ENCODE data around the gene ZIC2.
"Not testable (repeated sequence)": the region's sequence is repeated elsewhere in the genome, so short reads cannot be mapped to it uniquely, and the experiment has no call there.

Gene ZIC2

DNA sequence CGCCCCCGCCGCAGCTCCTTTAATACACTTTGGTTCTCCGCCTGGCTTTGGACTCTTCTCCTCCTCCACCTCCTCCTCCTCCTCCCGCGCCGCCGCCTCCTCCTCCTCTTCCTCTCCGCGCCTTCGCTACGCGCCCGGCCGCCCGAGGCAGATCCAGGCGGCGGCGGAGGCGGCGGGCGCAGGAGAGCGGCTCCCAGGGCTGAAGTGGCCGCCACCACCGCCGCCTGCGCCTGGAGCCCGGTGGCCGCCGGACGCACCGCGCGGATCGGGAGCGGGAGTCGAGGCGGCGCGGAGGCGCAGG, at the start of gene ZIC2:
TSS of gene ZIC2 (plus strand) at position 50 of the 301 bp plus-strand sequence. CDS start 281 bp downstream, outside the sequence.
- DNase-seq (ENCODE audit: low spot score) = no peak

DNA sequence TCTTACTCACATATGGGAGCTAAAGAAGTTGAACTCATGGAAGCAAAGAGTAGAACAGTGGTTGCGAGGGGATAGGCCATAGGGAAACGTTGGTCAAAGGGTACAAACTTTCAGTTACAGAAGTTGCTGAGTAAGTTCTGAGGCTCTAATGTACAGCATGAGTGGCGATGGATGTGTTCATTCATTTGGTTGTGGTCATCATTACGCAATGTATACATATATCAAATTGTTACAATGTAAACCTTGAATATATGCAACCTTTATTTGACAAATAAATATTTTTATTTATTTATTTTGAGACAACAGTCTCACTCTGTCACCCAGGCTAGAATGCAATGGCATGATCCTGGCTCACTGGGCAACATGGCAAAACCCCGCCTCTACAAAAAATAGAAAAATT, 48.7 kb upstream of the ZIC2 start:
- DNase-seq (ENCODE audit: low spot score) = no peak

DNA sequence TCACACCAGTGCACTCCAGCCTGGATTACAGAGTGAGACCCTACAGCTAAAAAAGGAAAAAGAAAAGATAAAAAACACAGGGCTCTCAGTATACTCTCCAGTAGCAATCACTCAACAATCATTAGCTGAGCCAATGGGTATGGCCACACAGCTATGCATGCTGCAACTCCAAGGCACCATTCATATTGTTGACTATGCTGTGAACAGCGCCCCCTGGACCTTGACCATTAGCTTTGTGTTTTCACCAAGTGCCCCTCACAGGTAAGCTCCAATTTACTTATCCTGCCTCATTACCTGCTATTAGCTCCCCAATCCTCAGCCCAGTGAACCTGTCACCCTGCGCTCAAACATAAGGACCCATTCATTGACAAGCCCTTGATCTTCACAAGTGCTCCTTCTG, 45.8 kb upstream of the ZIC2 start:
- DNase-seq (ENCODE audit: low spot score) = no peak

DNA sequence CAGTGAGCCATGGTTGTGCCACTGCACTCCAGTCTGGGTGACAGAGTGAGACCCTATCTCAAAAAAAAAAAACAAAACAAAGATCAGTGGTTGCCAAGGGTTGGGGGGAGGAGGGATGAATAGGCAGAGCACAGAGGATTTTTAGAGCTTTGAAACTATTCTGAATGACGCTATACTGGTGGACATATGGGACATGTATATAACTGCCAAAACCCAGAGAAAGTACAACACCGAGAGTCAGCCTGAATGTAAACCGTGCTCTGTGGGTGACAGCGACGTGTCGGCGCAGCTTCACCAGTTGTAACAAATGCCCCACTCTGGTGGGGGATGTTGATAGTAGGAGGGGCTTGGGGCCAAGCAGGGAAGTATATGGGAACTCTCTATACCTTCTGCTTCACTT, 42.9 kb upstream of the ZIC2 start:
- DNase-seq (ENCODE audit: low spot score) = no peak

DNA sequence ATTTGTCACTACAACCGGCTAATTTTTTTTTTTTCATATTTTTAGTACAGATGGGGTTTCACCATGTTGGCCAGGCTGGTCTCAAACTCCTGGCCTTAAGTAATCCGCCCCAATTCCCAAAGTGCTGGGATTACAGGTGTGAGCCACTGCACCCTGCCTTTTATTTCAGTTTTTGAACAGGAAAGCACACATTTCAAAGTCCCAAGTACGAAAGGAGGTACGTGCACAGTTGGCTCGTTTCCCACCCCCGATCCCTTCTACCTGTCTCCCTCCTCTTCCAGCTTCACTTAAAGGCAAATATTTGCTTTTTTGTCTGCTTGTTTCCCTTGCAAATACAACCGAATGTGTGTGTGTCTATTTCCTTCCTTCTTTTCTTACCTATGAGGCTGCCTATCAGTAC, 40.5 kb upstream of the ZIC2 start:
- DNase-seq (ENCODE audit: low spot score) = no peak

DNA sequence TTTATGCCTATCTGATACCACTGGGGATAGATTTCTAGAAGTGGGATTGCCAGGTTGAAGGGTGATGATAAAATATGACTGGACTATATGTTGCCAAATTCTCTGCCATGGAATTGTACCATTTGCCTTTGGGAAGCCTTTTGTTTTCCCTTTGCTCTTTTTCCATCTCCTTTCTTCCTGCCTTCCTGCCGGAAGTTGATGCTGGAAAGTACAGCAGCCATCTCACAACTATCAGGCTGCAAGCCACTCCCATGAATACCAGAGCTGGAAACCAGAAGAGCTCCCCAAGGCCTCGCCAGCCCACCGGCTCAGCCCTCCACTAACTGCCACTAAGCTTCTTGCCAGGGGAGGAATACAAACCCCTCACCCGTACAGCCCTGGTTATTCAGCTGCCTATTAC, 39.7 kb upstream of the ZIC2 start:
- DNase-seq (ENCODE audit: low spot score) = no peak

DNA sequence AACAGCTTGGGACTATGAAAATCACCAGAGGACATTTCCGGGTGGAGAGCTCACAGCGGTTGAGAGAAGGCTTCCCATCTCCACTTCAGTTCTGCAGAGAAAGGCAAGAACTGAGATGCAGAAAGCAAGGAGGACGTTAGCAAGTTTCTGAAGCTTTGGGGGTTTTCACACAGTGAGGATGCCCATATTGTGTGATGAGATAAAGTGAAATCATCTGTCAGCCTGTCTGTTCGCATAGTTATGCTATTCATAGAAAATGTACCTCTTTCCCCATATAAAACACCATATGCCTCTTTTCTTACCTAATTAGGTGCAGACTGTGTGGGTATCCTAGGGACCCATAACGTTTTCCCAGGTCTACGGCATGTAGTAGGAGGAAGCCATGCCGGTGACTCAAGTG, 37.5 kb upstream of the ZIC2 start:
- no peak for DNase-seq (ENCODE audit: low spot score)

DNA sequence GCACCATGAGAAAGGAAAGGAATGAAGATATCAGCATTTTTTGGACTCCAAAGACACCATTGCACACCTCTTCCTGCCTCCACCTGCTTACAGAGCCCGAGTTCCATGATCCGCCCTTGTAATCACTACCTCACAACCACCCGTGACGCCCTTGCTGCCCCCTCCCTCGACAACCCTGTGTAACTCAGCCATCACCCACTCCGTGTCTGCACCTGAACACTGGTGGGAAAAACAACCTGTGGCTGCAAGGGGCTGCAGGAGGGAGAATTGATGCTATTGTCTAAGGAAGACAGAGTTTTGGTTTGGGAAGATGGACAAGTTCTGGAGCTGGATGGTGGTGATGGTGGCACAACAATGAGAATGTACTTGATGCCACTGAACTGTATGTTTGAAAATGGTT, 37.0 kb upstream of the ZIC2 start:
- no peak for DNase-seq (ENCODE audit: low spot score)

DNA sequence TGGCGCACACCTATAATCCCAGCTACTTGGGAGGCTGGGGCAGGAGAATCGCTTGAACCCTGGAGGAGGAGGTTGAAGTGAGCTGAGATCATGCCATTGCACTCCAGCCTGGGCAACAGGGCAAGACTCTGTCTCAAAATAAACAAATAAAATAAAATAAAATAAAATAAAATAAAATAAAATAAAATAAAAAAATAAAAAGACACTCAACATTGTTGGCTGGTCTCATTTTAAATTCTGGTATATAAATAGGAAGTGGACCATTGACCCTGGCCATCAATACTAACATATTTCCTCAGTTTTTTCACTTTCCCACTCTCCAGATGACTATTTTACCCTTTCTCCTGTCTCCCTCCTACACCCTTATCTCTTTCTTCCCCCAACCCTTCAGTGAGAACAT, 36.1 kb upstream of the ZIC2 start:
- DNase-seq (ENCODE audit: low spot score) = not testable (repeated sequence)

DNA sequence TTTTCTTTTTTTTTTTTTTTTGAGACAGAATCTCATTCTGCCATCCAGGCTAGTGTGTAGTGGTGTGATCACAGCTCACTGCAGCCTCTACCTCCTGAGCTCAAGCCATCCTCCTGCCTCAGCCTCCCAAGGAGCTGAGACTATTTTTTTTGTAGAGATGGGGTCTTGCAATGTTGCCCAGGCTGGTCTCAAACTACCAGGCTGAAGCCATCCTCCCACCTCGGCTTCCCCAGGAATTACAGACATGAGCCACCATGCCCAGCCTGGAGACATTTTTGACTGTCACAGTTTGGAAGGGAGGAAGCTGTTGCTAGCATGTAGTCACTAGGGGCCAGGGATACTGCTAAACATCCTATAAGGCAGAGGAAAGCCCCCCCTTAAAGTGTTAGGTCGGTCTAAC, 33.9 kb upstream of the ZIC2 start:
- no peak for DNase-seq (ENCODE audit: low spot score)

DNA sequence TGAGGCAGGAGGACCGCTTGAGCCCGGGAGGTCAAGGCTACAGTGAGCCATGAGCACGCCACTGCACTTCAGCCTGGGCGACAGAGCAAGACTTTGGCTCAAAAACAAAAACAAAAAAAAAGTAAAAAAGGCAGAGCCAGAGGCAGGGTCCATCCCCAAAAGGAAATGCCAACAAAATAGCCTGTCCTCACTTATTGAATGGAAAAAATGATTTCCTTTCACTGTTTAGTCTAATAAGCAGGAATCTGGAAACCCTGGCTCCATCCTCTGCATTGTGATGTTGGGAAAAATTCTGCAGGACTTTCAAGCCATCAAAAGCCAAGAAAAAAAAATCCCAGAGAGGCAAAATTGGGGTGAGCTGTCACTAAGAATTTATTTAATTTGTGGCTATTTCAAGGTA, 33.2 kb upstream of the ZIC2 start:
- DNase-seq (ENCODE audit: low spot score) = no peak

DNA sequence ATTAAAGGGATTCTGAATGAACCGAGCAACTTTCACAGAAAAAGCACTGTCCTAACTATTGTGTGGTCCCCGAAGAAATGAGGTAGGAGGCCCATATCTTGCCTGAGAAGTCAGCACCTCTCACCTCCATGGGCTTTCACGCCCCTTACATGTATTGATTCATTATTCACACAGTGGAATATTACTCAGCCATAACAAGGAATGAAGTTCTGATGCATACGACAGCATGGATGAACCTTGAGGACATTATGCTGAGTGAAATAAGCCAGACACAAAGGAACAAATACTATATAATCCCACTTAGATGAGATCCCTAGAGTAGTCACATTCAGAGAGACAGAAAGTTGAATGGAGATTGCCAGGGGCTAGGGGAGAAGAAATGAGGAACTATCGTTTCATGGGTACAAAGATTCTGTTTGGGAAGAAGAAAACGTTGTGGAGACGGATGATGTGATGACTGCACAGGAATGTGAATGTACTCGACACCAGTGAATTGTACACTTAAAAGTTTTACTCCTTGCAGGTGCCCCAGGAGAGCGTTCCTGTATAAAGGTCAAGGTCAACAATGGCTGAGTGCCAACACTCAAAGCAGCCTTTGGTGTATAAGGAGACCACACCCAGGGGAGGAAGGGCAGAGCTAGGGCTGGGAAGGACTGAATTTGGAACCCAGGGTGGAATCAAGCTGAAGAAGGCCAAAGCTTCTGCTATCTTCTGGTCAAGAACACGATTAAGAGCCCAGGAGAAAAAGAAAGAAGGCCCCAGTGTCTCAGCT, 32.5 kb upstream of the ZIC2 start:
- no peak for DNase-seq (ENCODE audit: low spot score)

DNA sequence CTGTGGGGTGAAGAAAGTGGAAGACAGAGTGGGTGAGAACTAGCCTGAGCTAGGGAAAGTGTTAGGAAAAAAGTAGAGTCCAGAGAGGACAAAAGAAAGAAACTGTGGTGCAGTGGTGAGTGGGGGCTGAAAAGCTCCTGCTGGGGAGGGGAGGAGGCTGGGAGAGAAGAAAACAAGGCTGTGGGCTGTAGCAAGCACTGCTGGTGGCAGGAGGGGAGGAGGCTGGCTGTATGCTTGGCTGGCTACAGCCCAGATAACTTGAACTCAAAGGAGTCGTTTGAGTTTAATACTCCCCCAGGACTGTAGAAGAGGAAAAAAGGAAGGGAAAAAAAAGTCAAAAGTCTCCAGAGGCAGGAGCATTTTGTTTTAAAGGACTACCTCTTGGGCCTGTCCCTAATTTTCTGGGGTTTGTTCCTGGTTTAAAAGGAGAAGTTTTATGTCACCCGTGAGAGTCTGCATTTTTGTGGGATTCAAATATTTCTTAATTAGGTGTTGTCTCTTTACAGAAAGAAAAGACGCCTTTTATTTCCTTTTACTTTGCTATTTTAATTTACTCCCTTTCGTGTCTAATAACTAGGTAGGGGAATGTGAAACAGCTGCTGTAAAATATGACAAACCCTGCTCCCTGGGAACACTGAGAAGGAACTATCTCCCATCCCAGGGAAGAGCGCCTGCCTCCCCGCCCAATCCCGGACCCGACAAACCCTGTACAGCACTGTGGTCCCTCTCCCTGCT, 31.7 kb upstream of the ZIC2 start:
- DNase-seq (ENCODE audit: low spot score) = no peak

DNA sequence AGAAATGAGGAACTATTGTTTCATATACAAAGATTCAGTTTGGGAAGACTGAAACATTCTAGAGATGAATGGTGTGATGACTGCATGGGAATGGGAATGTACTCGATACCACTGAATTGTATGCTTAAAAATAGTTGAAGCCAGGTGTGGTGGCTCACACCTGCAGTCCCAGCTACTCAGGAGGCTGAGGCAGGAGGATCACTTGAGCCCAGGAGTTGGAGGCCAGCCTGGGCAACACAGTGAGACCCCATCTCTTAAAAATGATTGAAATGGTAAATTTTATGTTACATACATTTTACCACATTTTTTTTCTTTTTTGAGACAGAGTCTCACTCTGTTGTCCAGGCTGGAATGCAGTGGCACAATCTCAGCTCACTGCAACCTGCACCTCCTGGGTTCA, 29.9 kb upstream of the ZIC2 start:
- DNase-seq (ENCODE audit: low spot score) = not testable (repeated sequence)

DNA sequence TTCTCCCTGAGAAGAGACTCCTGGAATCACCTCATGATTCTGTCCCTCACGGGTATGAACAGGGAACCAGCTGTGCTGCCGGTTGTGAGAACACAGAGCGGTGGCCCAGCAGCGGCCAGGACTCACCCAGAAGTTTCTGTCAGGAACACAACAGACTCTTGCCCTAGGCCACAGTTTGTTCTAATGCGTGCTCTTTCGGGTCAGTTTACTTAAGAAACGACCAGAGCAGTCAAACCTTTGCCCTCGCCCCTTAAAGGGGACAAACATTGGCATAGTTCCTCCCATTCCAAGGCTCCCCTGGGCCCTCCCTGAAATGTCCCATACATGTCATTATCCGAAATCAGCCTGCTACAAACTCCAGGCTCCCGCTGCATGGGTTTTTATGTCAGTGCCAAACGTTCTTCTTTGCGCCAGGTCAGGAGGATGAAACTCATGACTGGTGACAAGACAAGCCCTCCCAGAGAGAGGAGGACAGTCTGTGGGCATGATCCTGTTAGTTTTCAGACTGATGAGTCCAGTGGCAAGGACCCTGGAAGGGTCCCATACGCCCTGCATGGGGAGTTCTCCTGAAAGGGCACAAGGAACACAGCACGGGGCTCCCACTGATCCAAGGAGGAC, 28.3 kb upstream of the ZIC2 start:
- DNase-seq (ENCODE audit: low spot score) = no peak

DNA sequence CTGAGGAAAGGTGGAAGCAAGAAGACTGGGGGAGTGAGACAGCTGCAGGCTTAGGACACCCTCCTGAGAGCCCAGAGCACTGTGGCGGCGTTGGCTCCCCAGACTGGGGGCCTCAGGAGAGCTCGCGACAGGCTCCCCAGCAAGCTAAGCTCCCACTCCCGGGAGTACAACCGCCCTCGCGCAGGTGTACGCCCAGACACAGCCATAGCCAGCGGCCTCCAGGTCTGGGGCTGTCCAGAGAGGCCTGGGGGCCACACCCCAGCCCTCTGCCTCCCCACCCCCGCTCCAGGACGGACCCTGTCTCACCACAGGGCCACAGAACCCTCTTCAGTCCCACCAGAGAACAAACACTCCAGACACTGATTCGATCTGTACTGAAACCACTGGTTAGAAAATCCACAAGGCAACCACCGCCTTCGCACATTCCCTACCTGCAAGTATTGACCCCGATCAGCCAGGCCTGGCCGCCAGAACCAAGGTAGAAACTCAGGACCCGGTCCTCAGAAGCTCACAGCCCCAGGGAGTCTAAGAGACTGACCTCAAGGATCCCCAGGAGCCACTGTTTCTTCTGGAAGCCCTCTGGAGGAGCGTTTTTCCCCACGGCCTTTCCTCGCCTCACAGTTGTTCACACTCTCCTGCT, 26.4 kb upstream of the ZIC2 start:
- no peak for DNase-seq (ENCODE audit: low spot score)

DNA sequence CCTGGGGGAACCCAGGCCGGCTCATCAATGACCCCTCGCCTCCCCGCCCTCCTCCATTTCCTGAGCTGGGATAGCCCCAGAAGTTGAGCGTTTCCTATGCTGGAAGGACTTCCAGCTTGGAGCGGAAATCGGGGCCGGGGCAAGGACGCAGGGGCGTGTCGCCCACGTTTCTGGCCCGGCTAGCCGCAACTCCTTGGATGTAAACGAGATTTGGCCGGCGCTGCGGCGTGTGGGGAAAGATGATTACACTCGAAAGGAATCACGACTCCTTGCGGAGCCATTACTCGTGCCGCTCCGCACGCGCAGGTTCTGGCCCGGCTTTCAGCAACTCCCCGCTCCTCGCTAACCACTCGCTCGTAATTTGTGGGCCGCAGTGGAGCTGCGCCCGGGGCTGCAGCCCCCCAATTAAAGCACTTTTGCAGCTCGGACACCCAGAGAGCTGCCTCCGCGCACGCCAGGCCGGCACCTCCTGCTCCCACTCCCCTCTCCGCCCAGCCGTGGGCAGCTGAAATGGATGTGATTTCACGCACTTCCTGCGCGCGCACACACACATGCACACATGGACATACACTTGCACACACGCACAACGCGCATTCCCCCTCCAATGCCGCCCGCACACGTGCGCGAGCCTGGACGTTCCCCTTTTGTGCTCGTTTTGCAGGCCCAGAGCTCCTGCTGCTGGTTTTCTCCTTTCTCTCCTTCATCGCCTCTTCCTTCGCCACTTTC, 25.7 kb upstream of the ZIC2 start:
- no peak for DNase-seq (ENCODE audit: low spot score)

DNA sequence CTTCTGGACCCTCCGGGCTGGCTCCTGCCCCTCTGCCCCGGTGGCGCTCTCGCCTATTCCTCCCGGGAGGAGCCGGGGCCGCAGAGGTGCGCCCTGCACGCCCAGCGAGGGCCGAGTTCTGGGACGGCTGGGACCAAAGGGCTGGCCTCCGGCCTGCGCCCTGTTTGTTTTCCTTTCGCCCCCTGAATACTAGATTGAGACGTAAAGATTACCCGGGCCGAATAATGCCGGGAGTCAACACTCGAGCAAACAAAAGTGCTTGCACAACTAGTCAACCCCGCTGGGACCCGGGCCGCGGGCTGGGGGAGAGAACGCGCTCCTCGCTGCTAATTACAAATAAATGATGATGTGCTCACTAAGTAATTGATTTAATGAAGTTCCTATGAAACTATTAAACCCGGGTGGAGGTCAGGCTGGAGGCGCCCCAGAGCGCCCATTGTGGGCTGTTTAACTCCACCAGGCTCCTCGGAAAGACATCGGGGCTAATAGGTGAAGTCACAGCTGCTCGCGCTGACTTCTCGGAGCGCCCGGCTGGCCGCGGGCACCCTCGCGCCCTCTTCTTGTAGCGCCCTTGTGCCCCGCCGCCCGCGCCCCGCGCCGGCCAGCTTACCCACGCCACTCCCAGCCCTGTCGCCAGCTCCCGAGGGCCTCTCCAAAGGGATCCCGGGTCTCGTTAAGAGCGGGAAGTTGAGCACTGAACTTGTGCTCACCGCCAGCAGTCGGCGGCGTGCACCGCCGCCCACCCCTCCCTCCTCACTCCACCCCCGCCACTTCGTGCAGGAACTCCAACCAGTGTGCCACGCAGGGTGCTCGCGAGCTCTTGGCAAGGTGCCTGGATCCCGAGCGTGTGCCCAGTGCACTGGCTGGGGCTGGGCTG, 24.9 kb upstream of the ZIC2 start:
- no peak for DNase-seq (ENCODE audit: low spot score)

DNA sequence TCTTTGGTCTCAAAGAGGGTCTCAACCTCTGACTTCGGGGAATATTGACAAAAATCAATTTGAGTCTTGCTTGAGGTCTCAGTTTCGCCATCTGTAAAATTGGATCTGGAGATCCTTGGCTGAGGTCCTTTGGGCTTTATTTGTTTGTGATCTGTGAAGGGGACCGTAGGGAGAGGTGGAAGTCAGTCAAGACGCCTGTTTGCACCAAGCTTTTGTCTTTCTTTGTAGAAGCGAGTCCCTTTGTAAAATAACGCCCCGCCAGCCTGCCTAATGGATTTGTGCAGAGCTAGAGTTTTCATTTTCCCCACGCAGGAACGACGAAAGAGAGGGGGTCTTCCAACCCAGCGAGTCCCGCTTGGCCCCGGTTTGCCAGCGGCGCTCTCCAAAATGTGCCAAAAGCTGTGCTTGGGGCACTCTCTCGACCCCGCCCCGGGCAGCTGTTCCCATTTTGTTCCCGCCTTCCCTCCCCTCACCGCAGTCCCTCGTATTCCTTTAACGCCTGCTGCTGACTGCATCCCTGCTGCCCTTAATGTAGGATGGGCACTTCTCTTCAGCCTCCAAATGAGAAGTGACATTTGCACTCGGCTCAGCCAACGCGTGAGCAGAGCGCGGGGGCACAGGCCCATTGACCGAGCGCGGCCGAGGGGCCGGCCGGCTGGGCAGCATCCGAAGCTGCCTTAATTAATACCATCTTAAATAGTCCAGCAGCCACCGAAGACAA, 23.0 kb upstream of the ZIC2 start:
- DNase-seq (ENCODE audit: low spot score) = no peak

DNA sequence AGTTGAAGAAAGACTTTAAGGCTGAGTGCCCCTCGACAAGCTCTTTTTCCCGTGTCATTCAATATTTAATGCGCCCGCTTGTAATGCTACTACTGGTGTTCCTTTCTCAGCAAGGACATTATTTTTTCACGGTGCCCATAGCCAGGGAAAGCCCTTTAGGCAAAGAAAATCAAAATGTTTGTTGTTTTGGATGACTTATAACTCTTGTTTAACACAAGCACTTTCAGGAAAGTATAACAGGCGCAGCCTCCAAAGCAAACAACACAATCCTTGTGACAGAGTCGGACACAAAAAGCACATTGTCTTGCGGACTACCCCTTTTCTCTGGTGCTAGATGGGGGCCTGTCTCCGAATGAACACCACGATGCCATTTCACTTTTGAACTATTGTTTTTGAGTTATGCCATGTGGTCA, 22.5 kb upstream of the ZIC2 start:
- DNase-seq (ENCODE audit: low spot score) = no peak

Measured in NAMALWA (cell line).